ENCODE measurements around the gene DYNC1H1.
"Not testable (repeated sequence)": the region's sequence is repeated elsewhere in the genome, so short reads cannot be mapped to it uniquely, and the experiment has no call there.

Gene DYNC1H1

GRCh38 chr14:102063808-102064429 lies 99.5 kb downstream of the DYNC1H1 start:
- TF ChIP-seq PKNOX1 (IDR thresholded peaks at IDR 0.05) (no peak), LEF1 (IDR thresholded peaks at IDR 0.05; ENCODE audit: borderline replicate concordance) (no peak), SP1 (IDR thresholded peaks at IDR 0.05) (no peak), TARDBP (IDR thresholded peaks at IDR 0.05) (no peak), FOXK2 (IDR thresholded peaks at IDR 0.05) (no peak), L3MBTL2 (conservative IDR thresholded peaks at IDR 0.05) (no peak), BHLHE40 (IDR thresholded peaks at IDR 0.05; ENCODE audit: borderline replicate concordance) (no peak), ARNT (IDR thresholded peaks at IDR 0.05) (no peak), HDGF (IDR thresholded peaks at IDR 0.05; ENCODE audit: borderline replicate concordance) (no peak), FOXA1 (IDR thresholded peaks at IDR 0.05) (no peak), CTBP1 (IDR thresholded peaks at IDR 0.05; ENCODE audit: borderline replicate concordance) (no peak), FOXM1 (IDR thresholded peaks at IDR 0.05; ENCODE audit: borderline replicate concordance) (no peak), ELF4 (IDR thresholded peaks at IDR 0.05) (no peak), ZNF384 (IDR thresholded peaks at IDR 0.05) (no peak), SUZ12 (IDR thresholded peaks at IDR 0.05) (no peak), NFRKB (IDR thresholded peaks at IDR 0.05) (no peak)
- CTCF ChIA-PET: interaction anchor here (0.6 to 2.1 kb wide), 4 partner anchors 15 to 347 kb away, joined by 3 to 8 read pairs (median 4); no protein-coding TSS in a partner anchor
- POLR2A ChIA-PET: interaction anchor here (1.1 to 1.3 kb wide), 2 partner anchors 15 to 24 kb away, joined by 3 to 4 read pairs; no protein-coding TSS in a partner anchor
- no peak for DNase-seq (ENCODE audit: extremely low spot score)

- POLR2A ChIA-PET: interaction anchor here (1.1 to 1.4 kb wide), 3 partner anchors 14 to 25 kb away, joined by 3 to 4 read pairs (median 4); no protein-coding TSS in a partner anchor
- CTCF ChIA-PET: interaction anchor here (0.6 to 2.1 kb wide), 3 partner anchors 31 to 348 kb away, joined by 3 to 8 read pairs (median 4); no protein-coding TSS in a partner anchor
Observed at GRCh38 chr14:102064590-102064989, 100.2 kb downstream of the DYNC1H1 start.

GRCh38 chr14:102066041-102066451 lies 101.7 kb downstream of the DYNC1H1 start:
- TF ChIP-seq ELF4 (IDR thresholded peaks at IDR 0.05): no peak
- TF ChIP-seq FOXK2 (IDR thresholded peaks at IDR 0.05): no peak
- no peak for TF ChIP-seq FOXM1 (IDR thresholded peaks at IDR 0.05; ENCODE audit: borderline replicate concordance)
- no peak for TF ChIP-seq ZNF384 (IDR thresholded peaks at IDR 0.05)
- no peak for TF ChIP-seq BHLHE40 (IDR thresholded peaks at IDR 0.05; ENCODE audit: borderline replicate concordance)
- no peak for TF ChIP-seq SUZ12 (IDR thresholded peaks at IDR 0.05)
- TF ChIP-seq CTBP1 (IDR thresholded peaks at IDR 0.05; ENCODE audit: borderline replicate concordance): no peak
- no peak for DNase-seq (ENCODE audit: extremely low spot score)
- ChIA-PET POLR2A (interaction anchor here (1.1 kb wide), 1 partner anchor 11 kb away, joined by 4 read pairs; no protein-coding TSS in a partner anchor), CTCF (interaction anchor here (0.6 kb wide), 1 partner anchor 295 kb away, joined by 3 read pairs; no protein-coding TSS in a partner anchor)

More at GRCh38 chr14:102064590-102064989, 100.2 kb downstream of the DYNC1H1 start:
- not testable (repeated sequence) for DNase-seq (ENCODE audit: extremely low spot score)

- POLR2A ChIA-PET: no interaction called here
- no peak for DNase-seq (ENCODE audit: extremely low spot score)
- no peak for TF ChIP-seq NFRKB (IDR thresholded peaks at IDR 0.05)
- TF ChIP-seq TARDBP (IDR thresholded peaks at IDR 0.05): no peak
- no peak for TF ChIP-seq PKNOX1 (IDR thresholded peaks at IDR 0.05)
- no peak for TF ChIP-seq CTBP1 (IDR thresholded peaks at IDR 0.05; ENCODE audit: borderline replicate concordance)
- TF ChIP-seq FOXK2 (IDR thresholded peaks at IDR 0.05): no peak
- TF ChIP-seq SUZ12 (IDR thresholded peaks at IDR 0.05): no peak
- TF ChIP-seq FOXA1 (IDR thresholded peaks at IDR 0.05): no peak
- no peak for TF ChIP-seq ELF4 (IDR thresholded peaks at IDR 0.05)
- TF ChIP-seq HDGF (IDR thresholded peaks at IDR 0.05; ENCODE audit: borderline replicate concordance): no peak
- no peak for TF ChIP-seq ARNT (IDR thresholded peaks at IDR 0.05)
- TF ChIP-seq FOXM1 (IDR thresholded peaks at IDR 0.05; ENCODE audit: borderline replicate concordance): no peak
- TF ChIP-seq ZNF384 (IDR thresholded peaks at IDR 0.05): no peak
- no peak for TF ChIP-seq L3MBTL2 (conservative IDR thresholded peaks at IDR 0.05)
- no peak for TF ChIP-seq BHLHE40 (IDR thresholded peaks at IDR 0.05; ENCODE audit: borderline replicate concordance)
- TF ChIP-seq LEF1 (IDR thresholded peaks at IDR 0.05; ENCODE audit: borderline replicate concordance): no peak
- no peak for TF ChIP-seq SP1 (IDR thresholded peaks at IDR 0.05)
- CTCF ChIA-PET: no interaction called here
Observed at GRCh38 chr14:102071283-102071998, 107.1 kb downstream of the DYNC1H1 start.

- ChIA-PET POLR2A (no interaction called here), CTCF (no interaction called here)
- TF ChIP-seq ARNT (IDR thresholded peaks at IDR 0.05): no peak
- no peak for TF ChIP-seq BHLHE40 (IDR thresholded peaks at IDR 0.05; ENCODE audit: borderline replicate concordance)
- TF ChIP-seq ZNF384 (IDR thresholded peaks at IDR 0.05): no peak
- TF ChIP-seq CTBP1 (IDR thresholded peaks at IDR 0.05; ENCODE audit: borderline replicate concordance): no peak
- no peak for TF ChIP-seq HDGF (IDR thresholded peaks at IDR 0.05; ENCODE audit: borderline replicate concordance)
- no peak for TF ChIP-seq SUZ12 (IDR thresholded peaks at IDR 0.05)
- no peak for TF ChIP-seq FOXM1 (IDR thresholded peaks at IDR 0.05; ENCODE audit: borderline replicate concordance)
- no peak for TF ChIP-seq FOXA1 (IDR thresholded peaks at IDR 0.05)
- no peak for TF ChIP-seq ELF4 (IDR thresholded peaks at IDR 0.05)
- DNase-seq (ENCODE audit: extremely low spot score): no peak
Observed at GRCh38 chr14:102074415-102074964, 110.1 kb downstream of the DYNC1H1 start.

- TF ChIP-seq NFRKB (IDR thresholded peaks at IDR 0.05) (no peak), ELF4 (IDR thresholded peaks at IDR 0.05) (no peak), PKNOX1 (IDR thresholded peaks at IDR 0.05) (no peak), SP1 (IDR thresholded peaks at IDR 0.05) (no peak), FOXK2 (IDR thresholded peaks at IDR 0.05) (no peak), CTBP1 (IDR thresholded peaks at IDR 0.05; ENCODE audit: borderline replicate concordance) (no peak), ARNT (IDR thresholded peaks at IDR 0.05) (no peak), L3MBTL2 (conservative IDR thresholded peaks at IDR 0.05) (no peak), FOXM1 (IDR thresholded peaks at IDR 0.05; ENCODE audit: borderline replicate concordance) (no peak), SUZ12 (IDR thresholded peaks at IDR 0.05) (no peak), ZNF384 (IDR thresholded peaks at IDR 0.05) (no peak), FOXA1 (IDR thresholded peaks at IDR 0.05) (no peak), BHLHE40 (IDR thresholded peaks at IDR 0.05; ENCODE audit: borderline replicate concordance) (no peak), LEF1 (IDR thresholded peaks at IDR 0.05; ENCODE audit: borderline replicate concordance) (no peak)
- CTCF ChIA-PET: no interaction called here
- POLR2A ChIA-PET: no interaction called here
- no peak for DNase-seq (ENCODE audit: extremely low spot score)
Observed at GRCh38 chr14:102075155-102075554, 110.8 kb downstream of the DYNC1H1 start.
